ENCODE measurements around the gene TNS1.

Gene TNS1

GRCh38 chr2:217861334-217861877 lies 141.4 kb downstream of the TNS1 start:
- DNase-seq, result no peak

DNA sequence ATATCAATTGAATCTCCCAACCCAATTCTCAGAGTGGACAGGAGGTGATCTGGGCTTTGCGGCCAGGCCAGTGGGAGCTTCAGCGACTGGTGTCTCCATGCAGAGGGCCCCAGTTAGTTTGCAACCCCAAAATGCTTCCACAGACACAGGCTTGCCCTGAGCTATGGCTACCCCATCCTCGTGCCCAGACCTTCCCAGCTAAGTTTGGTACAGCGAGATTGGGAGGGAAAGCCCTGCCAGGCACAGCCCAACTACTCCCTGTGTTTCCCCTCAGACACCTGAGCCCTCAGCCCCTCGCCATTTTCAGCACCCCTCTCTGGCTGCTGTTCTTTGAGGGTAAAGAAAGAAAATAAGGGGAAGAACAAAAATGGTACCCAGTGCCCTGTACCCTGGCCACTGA lies 142.9 kb downstream of the TNS1 start:
- DNase-seq, result no peak

GRCh38 chr2:217858519-217859491 lies 144.0 kb downstream of the TNS1 start:
- DNase-seq, result no peak

GRCh38 chr2:217857624-217858506 lies 144.9 kb downstream of the TNS1 start:
- no peak for DNase-seq

DNA sequence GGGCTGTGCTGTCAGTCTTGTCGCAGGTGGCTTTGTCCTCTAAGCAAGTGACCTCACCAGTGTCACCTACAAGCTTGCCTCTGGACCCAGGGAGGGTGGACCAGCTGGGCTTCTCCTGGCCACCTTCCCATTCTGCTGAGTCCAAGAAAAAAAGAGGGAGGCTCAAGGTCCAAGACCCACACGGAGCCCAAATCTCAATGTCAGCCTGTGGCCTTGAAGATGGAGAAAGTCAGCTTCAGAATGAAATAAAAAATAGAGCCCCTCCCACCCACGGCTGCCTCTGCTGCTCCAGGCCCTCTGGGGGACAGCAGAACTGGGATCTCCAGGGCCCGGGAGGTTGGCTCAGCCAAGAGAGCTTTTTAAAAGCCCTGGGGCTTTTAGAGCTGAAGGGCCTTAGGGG lies 145.9 kb downstream of the TNS1 start:
- no peak for DNase-seq

DNA sequence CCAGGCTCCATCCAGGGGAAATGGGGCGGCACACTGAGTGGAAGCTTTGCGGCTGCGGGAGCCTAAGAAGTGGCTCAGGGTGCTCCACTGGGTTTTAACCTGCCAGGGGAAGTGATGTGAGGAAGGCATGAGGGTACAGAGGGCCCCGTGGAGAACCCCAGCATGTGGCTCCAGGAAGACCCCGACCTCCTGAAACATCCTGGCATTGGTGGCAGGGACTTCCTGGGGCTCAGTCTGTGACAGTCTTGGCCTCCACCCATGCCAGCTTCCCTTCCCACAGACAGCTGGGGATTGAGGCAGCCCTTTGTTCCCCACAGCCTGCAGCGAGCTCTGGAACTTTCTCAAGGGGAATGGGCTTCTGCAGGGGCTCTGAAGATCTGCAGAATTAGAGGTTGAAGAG lies 146.6 kb downstream of the TNS1 start:
- no peak for DNase-seq

DNA sequence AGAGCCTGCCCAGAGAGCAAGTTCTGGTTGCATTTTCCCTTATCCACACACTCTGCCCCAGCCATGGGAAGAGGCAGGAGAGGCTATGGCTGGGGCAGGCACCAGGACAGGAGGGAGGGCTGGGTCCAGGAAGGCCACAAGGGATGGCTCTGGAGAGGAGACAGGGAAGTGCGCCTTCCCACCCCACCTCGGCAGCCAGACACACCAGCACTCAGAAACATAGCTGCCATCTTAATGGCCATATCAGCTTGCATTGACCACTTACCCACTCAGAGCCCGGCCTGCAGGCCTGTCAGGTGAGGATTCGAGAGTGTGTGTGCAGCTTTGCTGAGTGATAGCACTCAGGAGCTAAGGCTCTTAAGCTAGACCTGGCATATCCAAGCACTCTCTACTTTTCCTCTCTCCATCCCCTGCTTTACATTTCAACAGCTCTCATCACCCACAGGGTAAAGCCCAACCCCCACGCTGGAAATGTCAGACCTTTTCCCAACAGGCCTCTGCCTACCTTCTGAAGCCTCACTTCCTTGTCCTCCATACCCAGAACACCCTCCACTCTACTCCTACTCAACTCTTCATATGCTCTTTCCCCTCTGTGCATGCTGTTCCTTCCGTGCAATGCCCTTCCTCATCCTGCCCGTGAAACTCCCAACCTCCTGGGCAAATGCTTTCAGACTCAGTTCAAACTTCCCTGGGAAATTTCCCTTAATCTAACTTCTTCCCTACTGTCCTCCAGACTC lies 147.9 kb downstream of the TNS1 start:
- DNase-seq, result no peak

DNA sequence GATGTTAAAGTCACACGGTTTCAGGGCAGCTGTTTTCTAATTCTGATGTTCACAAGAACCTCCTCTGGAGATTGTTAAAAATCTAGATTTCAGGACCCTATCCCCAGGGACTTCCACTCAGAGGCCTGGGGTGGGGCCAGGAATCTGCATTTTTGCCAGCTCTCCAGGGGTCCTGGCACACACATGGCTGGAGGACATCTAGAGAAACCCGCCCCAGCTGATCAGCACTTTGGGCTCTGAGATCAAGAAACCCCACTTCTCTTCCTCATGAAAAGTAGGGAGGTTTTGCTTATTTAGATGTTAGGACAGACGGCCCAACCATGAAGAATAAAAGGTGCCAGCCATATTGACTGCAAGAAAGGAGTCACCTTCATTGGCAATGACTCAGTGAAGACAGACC lies 148.8 kb downstream of the TNS1 start:
- no peak for DNase-seq

- no peak for DNase-seq
Measured at GRCh38 chr2:217853301-217853881, 149.4 kb downstream of the TNS1 start.

GRCh38 chr2:217852555-217853211 lies 150.1 kb downstream of the TNS1 start:
- no peak for DNase-seq

GRCh38 chr2:217851191-217852020 lies 151.4 kb downstream of the TNS1 start:
- no peak for DNase-seq

- no peak for DNase-seq
Measured at GRCh38 chr2:217849154-217849975, 153.4 kb downstream of the TNS1 start.

GRCh38 chr2:217848351-217848957 lies 154.3 kb downstream of the TNS1 start:
- DNase-seq, result no peak

- no peak for DNase-seq
Measured at GRCh38 chr2:217847552-217848350, 155.0 kb downstream of the TNS1 start.

GRCh38 chr2:217847115-217847514 lies 155.7 kb downstream of the TNS1 start:
- no peak for DNase-seq

DNA sequence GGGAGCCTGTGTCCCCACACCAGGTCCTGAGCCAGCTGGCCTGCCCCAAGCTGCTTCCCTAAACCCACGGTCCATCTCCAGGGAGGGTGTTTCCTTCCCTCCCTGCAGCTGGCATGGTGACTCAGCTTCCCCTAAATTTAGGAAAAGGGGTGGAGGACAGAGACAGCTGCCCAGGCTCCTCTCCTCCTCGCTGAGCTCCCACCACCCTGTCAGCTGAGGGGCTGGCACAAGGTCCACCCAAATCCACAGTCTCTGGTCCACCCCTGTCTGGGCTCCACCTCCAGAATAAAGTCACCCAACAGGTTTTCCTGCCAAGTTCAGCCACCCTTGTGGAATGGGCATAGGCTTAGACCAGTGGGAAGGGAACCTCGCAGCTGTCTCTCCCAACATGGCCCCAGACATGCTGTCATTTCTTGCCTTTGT lies 156.5 kb downstream of the TNS1 start:
- DNase-seq, result no peak

DNA sequence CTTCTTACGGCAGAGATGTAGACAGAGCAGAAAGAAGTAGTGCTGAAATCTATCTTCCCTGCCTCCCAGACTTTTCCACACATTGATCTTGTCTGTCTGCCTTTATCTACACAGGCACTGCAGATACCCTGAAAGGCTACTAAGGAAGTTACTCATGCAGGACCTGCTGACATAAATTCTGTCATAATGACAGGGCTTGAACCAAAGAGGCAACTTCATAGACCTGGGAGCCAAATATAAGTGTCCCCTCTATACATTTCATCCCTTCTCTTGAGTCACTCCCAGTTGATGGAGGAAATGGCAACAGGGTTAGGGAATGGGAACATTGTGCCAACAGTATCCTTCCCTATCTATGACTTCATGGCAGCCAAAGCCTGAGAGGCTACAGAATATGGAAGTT lies 157.5 kb downstream of the TNS1 start:
- no peak for DNase-seq

DNA sequence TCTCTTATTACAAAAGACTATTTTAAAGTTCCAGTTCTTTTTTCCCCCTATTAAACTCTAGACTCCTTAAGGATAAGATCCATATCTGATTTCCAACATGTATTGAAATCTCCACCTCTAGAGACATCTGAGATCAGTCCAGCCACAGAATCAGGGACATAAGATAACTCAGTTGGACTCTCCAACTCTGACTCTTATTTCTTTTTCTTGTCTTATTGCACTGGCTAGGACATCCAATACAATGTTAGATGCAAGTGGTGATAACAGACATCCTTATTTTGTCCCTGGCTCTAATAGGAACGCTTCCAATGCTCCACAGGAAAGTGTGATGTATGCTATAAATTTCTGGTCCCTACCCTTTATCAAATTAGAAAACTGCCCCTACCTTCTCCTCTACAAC lies 158.1 kb downstream of the TNS1 start:
- no peak for DNase-seq

DNA sequence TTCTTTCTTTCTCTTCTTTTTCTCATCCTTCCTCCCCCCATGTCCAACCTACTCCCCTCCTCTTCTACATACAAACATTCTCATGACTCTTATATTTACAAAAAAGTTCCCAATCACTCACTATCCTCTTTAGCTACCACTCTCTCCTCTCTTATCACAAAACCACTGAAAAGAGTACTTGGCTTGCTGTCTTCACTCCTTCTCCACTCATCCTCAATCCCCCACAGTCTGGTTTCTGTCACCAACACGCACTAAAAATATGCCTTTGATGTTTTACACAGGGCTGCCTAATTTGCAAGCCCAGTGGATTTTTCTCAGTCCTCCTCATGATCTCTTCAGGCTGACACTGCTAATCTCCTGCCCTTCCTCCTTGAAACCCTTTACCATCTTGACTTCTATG lies 159.5 kb downstream of the TNS1 start:
- DNase-seq, result no peak

All from SHP77 (cell line).